Stimulated activated CD4-positive, alpha-beta T cell treated with anti-CD3 and anti-CD28 coated beads, Interleukin-4, amount 100 ng/mL, for 4 hours (primary cell): ENCODE measurements around the gene GSTO1.

Source experiments
- DNase-seq, 2 experiments: peaks; one replicate each; pipeline ENCODE4 v3.0.0-alpha.2; 2020

The GSTO1 gene

GRCh38 chr10:104307576-104308438 lies 53.1 kb downstream of the GSTO1 start:
- no peak for DNase-seq

GRCh38 chr10:104308439-104308903 lies 53.8 kb downstream of the GSTO1 start:
- DNase-seq = peak in 1 of 2 experiments; percentile 15

GRCh38 chr10:104309980-104310978 lies 55.6 kb downstream of the GSTO1 start:
- DNase-seq = no peak

DNA sequence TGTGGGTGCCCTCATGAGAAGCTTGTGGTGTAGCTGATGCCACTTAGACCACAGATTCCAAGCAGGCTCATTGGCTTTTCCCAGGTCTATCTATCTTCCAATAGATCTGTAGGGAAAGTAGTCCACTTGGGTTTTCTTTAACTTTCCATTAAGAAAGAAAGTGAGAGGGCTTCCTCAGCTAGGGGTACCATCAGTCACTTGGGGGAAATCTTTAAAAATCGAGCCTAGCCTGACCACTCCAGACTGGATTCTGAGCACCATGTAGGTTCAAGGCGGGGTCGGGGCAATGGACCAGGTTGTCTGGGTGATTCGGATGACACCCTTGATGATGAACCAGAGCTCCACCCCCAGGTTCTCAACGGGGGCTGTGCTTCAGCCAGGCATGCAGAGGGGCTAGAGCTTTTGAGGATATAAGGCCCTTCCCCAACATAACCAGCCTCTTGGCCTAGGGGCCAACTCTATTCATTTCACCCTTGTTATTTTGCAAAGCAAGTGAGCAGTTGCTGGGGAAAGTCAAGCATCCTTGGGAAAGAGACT lies 56.6 kb downstream of the GSTO1 start:
- DNase-seq = no peak

DNA sequence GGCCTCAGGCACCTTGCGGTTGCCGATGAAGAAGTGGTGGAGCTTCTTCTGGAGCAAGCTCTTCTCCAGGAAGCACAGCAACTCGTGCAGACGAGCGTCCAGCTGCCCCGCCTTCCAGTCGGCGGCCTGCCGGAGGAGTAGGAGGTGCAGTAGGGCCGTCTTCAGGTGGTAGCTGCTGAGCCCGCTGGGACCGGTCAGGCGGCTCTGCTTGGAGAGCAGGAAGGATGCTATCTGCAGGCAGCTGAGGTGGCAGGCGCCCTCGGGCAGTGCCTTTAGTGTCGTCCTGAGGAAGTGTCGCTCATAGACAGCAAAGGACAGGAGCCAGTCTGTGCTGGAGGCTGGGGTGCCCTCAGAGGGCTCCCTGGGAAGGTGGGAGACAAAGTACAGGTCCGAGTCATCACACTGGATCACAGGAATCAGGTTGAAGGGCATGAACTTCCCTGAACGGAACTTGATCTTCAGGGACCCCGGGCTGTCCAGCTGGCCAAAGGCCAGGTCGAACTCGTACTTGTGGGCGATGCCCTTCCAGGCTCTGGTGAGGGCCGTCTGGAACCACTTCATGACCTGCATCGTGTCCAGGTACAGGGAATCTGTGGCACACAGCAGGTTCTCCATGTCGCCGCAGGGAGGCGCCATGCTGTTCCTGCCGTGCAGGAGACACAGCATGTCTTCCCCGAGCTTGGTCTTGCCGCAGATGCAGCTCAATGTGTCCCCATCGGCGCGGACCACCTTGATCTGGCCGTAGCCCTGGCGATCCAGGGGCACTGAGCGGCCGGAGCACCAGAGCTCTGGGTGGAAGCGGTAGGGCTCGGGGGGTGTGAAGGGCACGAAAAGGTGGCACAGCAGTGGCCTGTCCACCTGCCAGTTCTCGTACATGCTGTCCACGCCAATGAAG lies 60.1 kb downstream of the GSTO1 start:
- DNase-seq = no peak

- DNase-seq = no peak
Measured at GRCh38 chr10:104315486-104315921, 60.8 kb downstream of the GSTO1 start.

- no peak for DNase-seq
Measured at GRCh38 chr10:104316321-104317099, 61.8 kb downstream of the GSTO1 start.
